Esophagus muscularis mucosa (tissue), 4 donors: ENCODE results near the gene DRG2. TPM values are rescaled to one million over a fixed set of nuclear protein-coding genes. Genes with fewer than 3 reads are reported as not detected.
A peak's percentile ranks its signal among the peaks of the same experiment; 100 is the strongest.

Experiments used
- DNase-seq: peaks from one replicate; pipeline ENCODE4 v3.0.0-alpha.2; 2017; ENCODE audit errors: extremely low spot score
- H3K27ac ChIP-seq, 4 donors: fragments of 200-600 bp; sonication (generic); replicated peaks in 1 of 4; 1 replicate in 3 of 4; 2 replicates in 1 of 4; pipeline ENCODE4 v1.5.1; 2016 to 2019; ENCODE audit warnings: mild to moderate bottlenecking in 1 of 4
- H3K27me3 ChIP-seq, 4 donors: fragments of 200-600 bp; sonication (generic); one replicate each; pipeline versions ENCODE4 v1.5.1 to v1.6.0; 2016 to 2019
- H3K36me3 ChIP-seq, 4 donors: fragments of 200-600 bp; sonication (generic); one replicate each; pipeline ENCODE4 v1.5.1; 2016 to 2019
- H3K4me1 ChIP-seq, 4 donors: fragments of 200-600 bp; sonication (generic); one replicate each; pipeline ENCODE4 v1.5.1; 2016 to 2019
- H3K4me3 ChIP-seq, 4 donors: fragments of 200-600 bp; sonication (generic); 1 replicate in 2 of 4; 2 replicates in 2 of 4; pipeline ENCODE4 v1.5.1; 2016 to 2019; ENCODE audit warnings: mild to moderate bottlenecking in 4 of 4, moderate library complexity in 1 of 4
- H3K9me3 ChIP-seq, 4 donors: fragments of 200-600 bp; sonication (generic); 1 replicate in 3 of 4; 2 replicates in 1 of 4; pipeline ENCODE4 v1.5.1; 2016 to 2019
- EP300 ChIP-seq: sonication (generic); formaldehyde crosslinking; IDR thresholded peaks from one replicate; pipeline ENCODE4 v1.6.1; 2017; ENCODE audit warnings: antibody characterized with exemption
- POLR2A ChIP-seq: fragments of 450-650 bp; IDR thresholded peaks from one replicate; pipeline ENCODE4 v1.6.1; 2017; ENCODE audit warnings: antibody characterized with exemption, moderate library complexity, mild to moderate bottlenecking, low read depth
- POLR2AphosphoS5 ChIP-seq, 2 donors: sonication (generic); formaldehyde crosslinking; IDR thresholded peaks; one replicate each; pipeline ENCODE4 v1.6.1; 2017; ENCODE audit warnings: antibody characterized with exemption in 2 of 2
- WGBS: methylation state at CpG from one replicate; pipeline ENCODE4 v1.1.5; 2018; 5-methylcytosine and 5-hydroxymethylcytosine counted together
- intact Hi-C: fragments of 100-400 bp; cut with DNase I; formaldehyde crosslinking; loops from one replicate; pipeline ENCODE4 v1.15.1; 2023
- total RNA-seq, 4 donors: library from RNA; depleted of rRNA; stranded (reverse); fragments of >200 nt; gene quantifications; one replicate each; pipeline versions ENCODE4 v1.1.0 to v1.2.1, GENCODE V29; 2016
- TF ChIP-seq, protein P1 (sequence below), 3 experiments: fragments of 200-600 bp in 2 of 3; fragments of 450-650 bp in 1 of 3; sonication (generic) in 2 of 3; IDR thresholded peaks; one replicate each; pipeline ENCODE4 v1.5.1; 2017 to 2019; ENCODE audit warnings: antibody characterized with exemption in 3 of 3, mild to moderate bottlenecking in 2 of 3, moderate library complexity in 1 of 3

The DRG2 gene
- total RNA-seq, 4 donors from 2014 or later: 27.4 to 33.8 (median 33.0) TPM

DNA sequence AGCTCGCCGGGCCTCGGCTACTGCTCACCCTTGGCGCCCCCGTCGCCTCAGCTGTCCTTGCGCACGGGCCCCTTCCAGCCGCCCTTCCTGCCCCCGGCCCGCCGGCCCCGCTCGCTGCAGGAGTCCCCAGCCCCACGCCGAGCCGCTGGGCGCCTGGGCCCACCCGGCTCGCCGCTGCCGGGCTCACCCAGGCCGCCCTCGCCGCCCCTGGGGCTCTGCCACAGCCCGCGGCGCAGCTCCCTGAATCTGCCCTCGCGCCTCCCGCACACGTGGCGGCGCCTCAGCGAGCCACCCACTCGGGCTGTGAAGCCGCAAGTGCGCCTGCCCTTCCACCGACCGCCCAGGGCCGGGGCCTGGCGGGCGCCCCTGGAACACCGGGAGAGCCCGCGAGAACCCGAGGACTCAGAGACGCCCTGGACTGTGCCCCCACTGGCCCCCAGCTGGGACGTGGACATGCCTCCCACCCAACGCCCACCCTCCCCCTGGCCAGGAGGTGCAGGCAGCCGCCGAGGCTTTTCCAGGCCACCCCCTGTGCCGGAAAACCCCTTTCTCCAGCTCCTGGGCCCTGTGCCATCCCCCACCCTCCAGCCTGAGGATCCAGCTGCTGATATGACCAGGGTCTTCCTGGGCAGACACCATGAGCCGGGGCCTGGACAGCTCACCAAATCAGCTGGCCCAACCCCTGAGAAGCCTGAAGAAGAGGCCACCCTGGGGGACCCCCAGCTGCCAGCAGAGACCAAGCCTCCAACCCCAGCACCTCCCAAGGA, 33.6 kb downstream of the DRG2 start:
- H3K9me3 ChIP-seq: peaks cover 0 to 7% (median 0%) of the 10 kb centered on the region in 4 donors
- H3K27me3 ChIP-seq: peaks cover 0 to 14% (median 0%) of the 10 kb centered on the region in 4 donors
- H3K4me3 ChIP-seq: no peak overlapping the region
- intact Hi-C loops: no loop called here
- TF ChIP-seq POLR2AphosphoS5 (IDR thresholded peaks at IDR 0.05) (no peak), EP300 (no peak), POLR2A (no peak)
- TF ChIP-seq, protein P1, sequence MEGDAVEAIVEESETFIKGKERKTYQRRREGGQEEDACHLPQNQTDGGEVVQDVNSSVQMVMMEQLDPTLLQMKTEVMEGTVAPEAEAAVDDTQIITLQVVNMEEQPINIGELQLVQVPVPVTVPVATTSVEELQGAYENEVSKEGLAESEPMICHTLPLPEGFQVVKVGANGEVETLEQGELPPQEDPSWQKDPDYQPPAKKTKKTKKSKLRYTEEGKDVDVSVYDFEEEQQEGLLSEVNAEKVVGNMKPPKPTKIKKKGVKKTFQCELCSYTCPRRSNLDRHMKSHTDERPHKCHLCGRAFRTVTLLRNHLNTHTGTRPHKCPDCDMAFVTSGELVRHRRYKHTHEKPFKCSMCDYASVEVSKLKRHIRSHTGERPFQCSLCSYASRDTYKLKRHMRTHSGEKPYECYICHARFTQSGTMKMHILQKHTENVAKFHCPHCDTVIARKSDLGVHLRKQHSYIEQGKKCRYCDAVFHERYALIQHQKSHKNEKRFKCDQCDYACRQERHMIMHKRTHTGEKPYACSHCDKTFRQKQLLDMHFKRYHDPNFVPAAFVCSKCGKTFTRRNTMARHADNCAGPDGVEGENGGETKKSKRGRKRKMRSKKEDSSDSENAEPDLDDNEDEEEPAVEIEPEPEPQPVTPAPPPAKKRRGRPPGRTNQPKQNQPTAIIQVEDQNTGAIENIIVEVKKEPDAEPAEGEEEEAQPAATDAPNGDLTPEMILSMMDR (IDR thresholded peaks at IDR 0.05): no peak
- H3K27ac ChIP-seq: no peak overlapping the region
- H3K36me3 ChIP-seq: no peaks in the 10 kb centered on the region
- no peak for DNase-seq
- WGBS: 91% methylated on average over 38 of the region's 54 CpGs
- H3K4me1 ChIP-seq: no peaks in the 10 kb centered on the region

DNA sequence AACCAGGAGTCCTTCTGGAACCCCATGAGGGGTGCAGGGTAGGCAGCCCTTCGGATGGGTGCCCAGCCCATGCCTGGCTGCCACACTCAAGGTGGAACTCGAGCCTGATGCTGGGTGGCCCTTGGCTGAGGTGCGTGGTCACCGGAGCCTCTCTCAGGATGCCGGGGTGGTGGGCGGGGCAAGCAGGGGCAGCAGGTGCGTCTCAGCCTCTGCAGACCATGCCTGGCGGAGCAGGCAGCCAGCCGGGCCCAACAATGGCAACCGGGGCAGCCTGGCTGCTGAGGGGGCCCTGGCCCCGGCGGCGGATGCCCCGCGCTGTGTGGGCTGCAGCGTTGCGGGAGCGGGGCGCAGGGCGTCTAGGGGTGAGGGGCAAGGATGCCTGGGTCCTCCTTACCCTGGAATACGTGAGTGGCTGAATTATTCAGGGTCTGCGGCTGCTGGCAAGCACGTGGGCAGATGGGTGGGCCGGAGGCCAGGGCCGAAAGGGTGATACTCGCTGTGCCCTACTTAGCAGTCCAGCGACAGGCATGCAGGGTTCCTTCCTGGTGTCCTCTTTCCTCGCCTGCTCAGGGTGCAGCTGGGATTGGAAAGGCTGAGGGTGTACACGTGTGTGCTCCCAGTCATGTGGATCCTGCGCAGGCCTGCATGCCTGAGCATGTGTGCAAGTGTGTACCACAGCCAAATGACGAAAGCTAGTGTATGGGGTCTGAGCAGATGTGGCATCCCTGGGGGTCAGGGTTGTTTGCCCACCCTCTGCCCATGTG, 35.4 kb downstream of the DRG2 start:
- no peak for DNase-seq
- WGBS: 81% methylated on average over 16 of the region's 31 CpGs
- Histone ChIP-seq H3K9me3 (peaks cover 0 to 7% (median 0%) of the 10 kb centered on the region in 4 donors), H3K27me3 (peaks cover 0 to 15% (median 0%) of the 10 kb centered on the region in 4 donors), H3K27ac (no peak overlapping the region), H3K4me1 (no peaks in the 10 kb centered on the region), H3K36me3 (no peaks in the 10 kb centered on the region), H3K4me3 (no peak overlapping the region)
- no peak for TF ChIP-seq POLR2AphosphoS5 (IDR thresholded peaks at IDR 0.05)
- TF ChIP-seq EP300: no peak
- TF ChIP-seq, protein P1 (IDR thresholded peaks at IDR 0.05): no peak
- no peak for TF ChIP-seq POLR2A
- intact Hi-C loops: no loop called here

DNA sequence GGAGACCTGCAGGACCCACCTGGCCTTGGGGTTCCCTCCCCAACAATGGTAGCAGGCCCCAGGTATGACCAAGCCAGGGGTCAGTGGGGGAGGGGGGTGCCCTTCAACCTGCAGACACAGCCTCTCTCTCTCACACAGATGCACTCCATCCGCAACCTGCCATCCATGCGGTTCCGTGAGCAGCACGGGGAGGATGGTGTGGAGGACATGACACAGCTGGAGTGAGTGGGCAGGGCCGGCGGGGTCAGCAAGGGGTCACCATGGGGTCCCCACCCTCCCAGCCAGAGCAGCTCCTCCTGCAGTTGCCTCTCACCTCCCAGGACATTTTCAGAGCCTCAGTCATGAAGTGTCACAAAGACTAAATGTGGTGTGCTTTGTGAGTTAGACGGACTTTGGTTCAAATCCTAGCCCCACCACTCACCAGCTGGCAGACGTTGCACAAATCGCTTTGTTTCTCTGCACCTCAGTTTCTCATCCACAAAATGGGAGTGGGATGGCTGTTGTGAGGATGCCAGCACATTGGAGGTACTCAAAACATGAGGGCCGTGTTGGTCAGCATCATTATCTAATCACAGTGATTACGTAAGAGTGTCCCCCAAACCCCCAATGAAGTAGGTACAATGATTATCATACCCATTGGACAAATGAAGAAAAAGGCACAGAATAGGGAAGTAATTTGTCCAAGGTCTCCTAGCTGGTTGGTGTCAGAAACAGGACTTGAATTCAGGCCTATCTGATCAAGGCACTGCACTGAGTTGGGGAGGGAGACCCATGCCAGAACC, 36.8 kb downstream of the DRG2 start:
- Histone ChIP-seq H3K27ac (no peak overlapping the region), H3K36me3 (no peaks in the 10 kb centered on the region), H3K4me1 (no peaks in the 10 kb centered on the region), H3K27me3 (peaks cover 0 to 15% (median 0%) of the 10 kb centered on the region in 4 donors), H3K9me3 (peaks cover 0 to 5% (median 0%) of the 10 kb centered on the region in 4 donors), H3K4me3 (no peak overlapping the region)
- no peak for DNase-seq
- peak; percentile 14 to 18 for TF ChIP-seq POLR2AphosphoS5 (IDR thresholded peaks at IDR 0.05)
- TF ChIP-seq POLR2A: no peak
- TF ChIP-seq, protein P1 (IDR thresholded peaks at IDR 0.05): no peak
- intact Hi-C loops: no loop called here
- WGBS: 82% methylated on average over 5 of the region's 11 CpGs

DNA sequence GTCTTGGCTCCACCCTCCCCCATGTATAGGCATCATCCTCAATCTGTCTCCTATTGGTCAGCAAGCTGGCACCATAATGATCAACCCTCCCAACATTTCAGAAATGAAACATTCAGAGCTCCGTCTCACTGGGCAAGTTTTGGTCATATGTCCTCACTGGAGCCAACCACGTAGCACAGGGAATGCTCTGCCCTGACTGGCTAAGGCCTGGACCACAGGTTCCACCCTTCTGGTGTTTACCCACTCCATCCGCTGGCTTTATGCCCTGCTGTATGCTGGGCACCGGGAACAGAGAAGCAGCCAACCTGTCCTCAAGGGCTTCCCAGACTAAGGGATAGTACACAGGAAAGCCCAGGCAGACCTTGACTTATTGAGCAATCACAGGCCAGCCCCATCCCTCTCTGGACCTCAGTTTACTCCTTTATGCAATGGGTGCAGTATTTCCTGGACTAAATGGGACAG, 41.3 kb downstream of the DRG2 start:
- DNase-seq: no peak
- H3K4me3 ChIP-seq: no peak overlapping the region
- no peaks in the 10 kb centered on the region for H3K9me3 ChIP-seq
- no peaks in the 10 kb centered on the region for H3K4me1 ChIP-seq
- intact Hi-C loops: no loop called here
- no peak overlapping the region for H3K27ac ChIP-seq
- 75% methylated on average over 4 of the region's 4 CpGs for WGBS
- TF ChIP-seq EP300 (no peak), POLR2AphosphoS5 (IDR thresholded peaks at IDR 0.05) (no peak), POLR2A (no peak)
- TF ChIP-seq, protein P1 (IDR thresholded peaks at IDR 0.05): no peak
- peaks cover 0 to 14% (median 0%) of the 10 kb centered on the region in 4 donors for H3K27me3 ChIP-seq
- no peaks in the 10 kb centered on the region for H3K36me3 ChIP-seq
